Measurements from ENCODE around the gene LRRC59. TPM values are rescaled to one million over a fixed set of nuclear protein-coding genes. Genes with fewer than 3 reads are reported as not detected.

LRRC59 gene
- total and polyA plus RNA-seq, 2 of the 4 experiments (the other 2 are of a cell fraction): 139 to 233 TPM

GRCh38 chr17:50389534-50389933, 7.8 kb downstream of the LRRC59 start:
- H4K91ac ChIP-seq (ENCODE audit: insufficient read depth, low read depth, low read length): no peak overlapping the region
- no peaks in the 10 kb centered on the region for H3K9me3 ChIP-seq (ENCODE audit: control insufficient read depth, insufficient read depth, low read length)
- no peak overlapping the region for H2BK20ac ChIP-seq (ENCODE audit: low read depth, low read length)
- no peak overlapping the region for H4K5ac ChIP-seq (ENCODE audit: low read depth, low read length)
- H3K27ac ChIP-seq (ENCODE audit: insufficient read depth, low read length): no peak overlapping the region
- no peak overlapping the region for H2BK120ac ChIP-seq (ENCODE audit: low read depth, low read length)
- H3K4ac ChIP-seq (ENCODE audit: low read depth, low read length): no peak overlapping the region
- no peak for ATAC-seq (ENCODE audit: low read depth)
- no peak overlapping the region for H3K56ac ChIP-seq (ENCODE audit: extremely low read depth, insufficient read depth, low read length)
- no peak overlapping the region for H2BK5ac ChIP-seq (ENCODE audit: low read depth, low read length, poor library complexity, severe bottlenecking)
- H3K9me1 ChIP-seq (ENCODE audit: insufficient read depth, low read length): peaks cover 10% of the 10 kb centered on the region; the same call in 1 of the 2 replicates
- in situ Hi-C loops (cut with MboI; ENCODE audit: low sequenced_read_pairs): no loop called here
- ChIA-PET CTCF (no interaction called here), POLR2A (ENCODE audit: unreplicated experiment) (no interaction called here)
- H3K14ac ChIP-seq (replicated peaks; ENCODE audit: low read depth, low read length): no peak overlapping the region
- no peaks in the 10 kb centered on the region for H3K27me3 ChIP-seq (ENCODE audit: control insufficient read depth, insufficient read depth, low read length)
- peaks cover 81% of the 10 kb centered on the region for H3K36me3 ChIP-seq (ENCODE audit: control insufficient read depth, insufficient read depth, low read length)
- no peak overlapping the region for H3K4me3 ChIP-seq (ENCODE audit: insufficient read depth, low read depth, low read length)
- DNase-seq: no peak
- no peak overlapping the region for H2AK9ac ChIP-seq (replicated peaks; ENCODE audit: low read depth, low read length, poor library complexity)
- peaks cover 74 to 91% of the 10 kb centered on the region in 2 experiments for H3K79me1 ChIP-seq (ENCODE audit: low read depth in 1 of 2, low read length in 2 of 2)
- H3K4me2 ChIP-seq (ENCODE audit: low read depth, low read length): no peak overlapping the region
- H3K4me1 ChIP-seq (ENCODE audit: control insufficient read depth, insufficient read depth, low read length): no peaks in the 10 kb centered on the region
- no peak overlapping the region for H4K8ac ChIP-seq (ENCODE audit: low read depth in 2 of 2, low read length in 2 of 2)
- H3K18ac ChIP-seq (ENCODE audit: low read depth, low read length): no peak overlapping the region
- no TSS peak for BruUV-seq (replicated peaks)
- H3K9ac ChIP-seq (ENCODE audit: low read depth, low read length): no peak overlapping the region
- peaks cover 62% of the 10 kb centered on the region for H4K20me1 ChIP-seq (ENCODE audit: insufficient read depth, low read length)
- no peak overlapping the region for H3K23ac ChIP-seq (ENCODE audit: low read depth, low read length)
- no peak overlapping the region for H2BK15ac ChIP-seq (ENCODE audit: low read depth, low read length)
- TF ChIP-seq MAZ (IDR thresholded peaks at IDR 0.05; ENCODE audit: borderline replicate concordance, low read depth, low read length) (no peak), SMC3 (IDR thresholded peaks at IDR 0.05; ENCODE audit: low read depth, low read length) (no peak), MXI1 (IDR thresholded peaks at IDR 0.05; ENCODE audit: borderline replicate concordance, low read depth, low read length) (no peak), RFX5 (IDR thresholded peaks at IDR 0.05; ENCODE audit: low read depth, low read length) (no peak), CEBPB (IDR thresholded peaks at IDR 0.05; ENCODE audit: low read depth, low read length) (no peak), BHLHE40 (IDR thresholded peaks at IDR 0.05; ENCODE audit: low read depth, low read length) (no peak), CHD1 (IDR thresholded peaks at IDR 0.05; ENCODE audit: low read depth, low read length) (no peak), RCOR1 (IDR thresholded peaks at IDR 0.05; ENCODE audit: insufficient replicate concordance, low read length) (no peak)
- TF ChIP-seq, protein P1, sequence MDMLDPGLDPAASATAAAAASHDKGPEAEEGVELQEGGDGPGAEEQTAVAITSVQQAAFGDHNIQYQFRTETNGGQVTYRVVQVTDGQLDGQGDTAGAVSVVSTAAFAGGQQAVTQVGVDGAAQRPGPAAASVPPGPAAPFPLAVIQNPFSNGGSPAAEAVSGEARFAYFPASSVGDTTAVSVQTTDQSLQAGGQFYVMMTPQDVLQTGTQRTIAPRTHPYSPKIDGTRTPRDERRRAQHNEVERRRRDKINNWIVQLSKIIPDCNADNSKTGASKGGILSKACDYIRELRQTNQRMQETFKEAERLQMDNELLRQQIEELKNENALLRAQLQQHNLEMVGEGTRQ (IDR thresholded peaks at IDR 0.05; ENCODE audit: low read depth, low read length): no peak
- intact Hi-C loops (cut with micrococcal nuclease): no loop called here
- no peak overlapping the region for H2AFZ ChIP-seq (replicated peaks; ENCODE audit: low read length, poor library complexity)
- dilution Hi-C loops (cut with HindIII; ENCODE audit: low sequenced_read_pairs, unreplicated experiment): no loop called here
- no CpG with 5 or more reads among the region's 6 CpGs for WGBS, 2 experiments (ENCODE audit: extremely low coverage in 2 of 2, insufficient read length in 1 of 2)
- no peak overlapping the region for H2AK5ac ChIP-seq (ENCODE audit: low read depth, low read length)
